Neural progenitor cell (in vitro differentiated cells): Measurements from ENCODE around the gene B3GNT5.

Source experiments
- EZH2 ChIP-seq: fragments of 200-600 bp; sonication (generic); IDR thresholded peaks from 2 replicates; pipeline ENCODE4 v1.6.1; 2017; ENCODE audit warnings: antibody characterized with exemption, mild to moderate bottlenecking, moderate library complexity
- EZH2phosphoT487 ChIP-seq: fragments of 200-600 bp; sonication (generic); IDR thresholded peaks from 2 replicates; pipeline ENCODE4 v1.6.1; 2017; ENCODE audit warnings: antibody characterized with exemption

- TF ChIP-seq EZH2phosphoT487 (no peak), EZH2 (no peak)
Measured at GRCh38 chr3:183226333-183226890, 26.6 kb upstream of the B3GNT5 start.
